ENCODE results near the gene TSPEAR.

TSPEAR gene

GRCh38 chr21:44752671-44753235, 41.4 kb upstream of the TSPEAR start:
- H3K36me3 ChIP-seq (ENCODE audit: control insufficient read depth in 2 of 2, insufficient read depth in 2 of 2, low read length in 2 of 2) = no peaks in the 10 kb centered on the region
- H3K4me1 ChIP-seq (ENCODE audit: control insufficient read depth, insufficient read depth, low read length) = no peaks in the 10 kb centered on the region
- no peak overlapping the region for H3K9ac ChIP-seq (ENCODE audit: low read length in 2 of 2)
- no peak overlapping the region for H3K4me3 ChIP-seq (ENCODE audit: low read length in 2 of 2)
- peaks cover 0 to 2% of the 10 kb centered on the region in 2 donors for H3K9me3 ChIP-seq (ENCODE audit: control insufficient read depth in 2 of 2, low read length in 2 of 2)
- no peak overlapping the region for H3K27ac ChIP-seq (ENCODE audit: low read length)
- H3K27me3 ChIP-seq (ENCODE audit: control insufficient read depth in 1 of 2, insufficient read depth in 2 of 2, low read length in 2 of 2) = peaks cover 9 to 16% of the 10 kb centered on the region in 2 donors

GRCh38 chr21:44751799-44752636, 40.6 kb upstream of the TSPEAR start:
- H3K4me1 ChIP-seq (ENCODE audit: control insufficient read depth, insufficient read depth, low read length) = no peaks in the 10 kb centered on the region
- H3K9ac ChIP-seq (ENCODE audit: low read length in 2 of 2) = no peak overlapping the region
- no peaks in the 10 kb centered on the region for H3K36me3 ChIP-seq (ENCODE audit: control insufficient read depth in 2 of 2, insufficient read depth in 2 of 2, low read length in 2 of 2)
- H3K27me3 ChIP-seq (ENCODE audit: control insufficient read depth in 1 of 2, insufficient read depth in 2 of 2, low read length in 2 of 2) = peaks cover 9 to 16% of the 10 kb centered on the region in 2 donors
- H3K4me3 ChIP-seq (ENCODE audit: low read length in 2 of 2) = no peak overlapping the region
- H3K9me3 ChIP-seq (ENCODE audit: control insufficient read depth in 2 of 2, low read length in 2 of 2) = no peaks in the 10 kb centered on the region
- no peak overlapping the region for H3K27ac ChIP-seq (ENCODE audit: low read length)

GRCh38 chr21:44751186-44751798, 39.9 kb upstream of the TSPEAR start:
- H3K27ac ChIP-seq (ENCODE audit: low read length) = no peak overlapping the region
- H3K9ac ChIP-seq (ENCODE audit: low read length in 2 of 2) = no peak overlapping the region
- no peaks in the 10 kb centered on the region for H3K4me1 ChIP-seq (ENCODE audit: control insufficient read depth, insufficient read depth, low read length)
- peaks cover 9 to 16% of the 10 kb centered on the region in 2 donors for H3K27me3 ChIP-seq (ENCODE audit: control insufficient read depth in 1 of 2, insufficient read depth in 2 of 2, low read length in 2 of 2)
- H3K4me3 ChIP-seq (ENCODE audit: low read length in 2 of 2) = no peak overlapping the region
- H3K36me3 ChIP-seq (ENCODE audit: control insufficient read depth in 2 of 2, insufficient read depth in 2 of 2, low read length in 2 of 2) = no peaks in the 10 kb centered on the region
- no peaks in the 10 kb centered on the region for H3K9me3 ChIP-seq (ENCODE audit: control insufficient read depth in 2 of 2, low read length in 2 of 2)

- Histone ChIP-seq H3K9me3 (ENCODE audit: control insufficient read depth in 2 of 2, low read length in 2 of 2) (no peaks in the 10 kb centered on the region), H3K36me3 (ENCODE audit: control insufficient read depth in 2 of 2, insufficient read depth in 2 of 2, low read length in 2 of 2) (no peaks in the 10 kb centered on the region), H3K9ac (ENCODE audit: low read length in 2 of 2) (no peak overlapping the region), H3K27me3 (ENCODE audit: control insufficient read depth in 1 of 2, insufficient read depth in 2 of 2, low read length in 2 of 2) (peaks cover 9 to 16% of the 10 kb centered on the region in 2 donors), H3K27ac (ENCODE audit: low read length) (no peak overlapping the region), H3K4me1 (ENCODE audit: control insufficient read depth, insufficient read depth, low read length) (no peaks in the 10 kb centered on the region), H3K4me3 (ENCODE audit: low read length in 2 of 2) (no peak overlapping the region)
These were observed 39.3 kb upstream of the TSPEAR start for GRCh38 chr21:44750675-44751025.

- peaks cover 9 to 16% of the 10 kb centered on the region in 2 donors for H3K27me3 ChIP-seq (ENCODE audit: control insufficient read depth in 1 of 2, insufficient read depth in 2 of 2, low read length in 2 of 2)
- no peaks in the 10 kb centered on the region for H3K4me1 ChIP-seq (ENCODE audit: control insufficient read depth, insufficient read depth, low read length)
- no peak overlapping the region for H3K9ac ChIP-seq (ENCODE audit: low read length in 2 of 2)
- H3K9me3 ChIP-seq (ENCODE audit: control insufficient read depth in 2 of 2, low read length in 2 of 2) = no peaks in the 10 kb centered on the region
- no peak overlapping the region for H3K4me3 ChIP-seq (ENCODE audit: low read length in 2 of 2)
- no peaks in the 10 kb centered on the region for H3K36me3 ChIP-seq (ENCODE audit: control insufficient read depth in 2 of 2, insufficient read depth in 2 of 2, low read length in 2 of 2)
- H3K27ac ChIP-seq (ENCODE audit: low read length) = no peak overlapping the region
These were observed 38.6 kb upstream of the TSPEAR start for GRCh38 chr21:44749759-44750674.

- H3K9me3 ChIP-seq (ENCODE audit: control insufficient read depth in 2 of 2, low read length in 2 of 2) = no peaks in the 10 kb centered on the region
- no peaks in the 10 kb centered on the region for H3K4me1 ChIP-seq (ENCODE audit: control insufficient read depth, insufficient read depth, low read length)
- H3K4me3 ChIP-seq (ENCODE audit: low read length in 2 of 2) = no peak overlapping the region
- H3K27me3 ChIP-seq (ENCODE audit: control insufficient read depth in 1 of 2, insufficient read depth in 2 of 2, low read length in 2 of 2) = peaks cover 9 to 16% of the 10 kb centered on the region in 2 donors
- H3K9ac ChIP-seq (ENCODE audit: low read length in 2 of 2) = no peak overlapping the region
- no peak overlapping the region for H3K27ac ChIP-seq (ENCODE audit: low read length)
- H3K36me3 ChIP-seq (ENCODE audit: control insufficient read depth in 2 of 2, insufficient read depth in 2 of 2, low read length in 2 of 2) = no peaks in the 10 kb centered on the region
These were observed 37.9 kb upstream of the TSPEAR start for GRCh38 chr21:44749116-44749758.

GRCh38 chr21:44748621-44749020, 37.2 kb upstream of the TSPEAR start:
- H3K9me3 ChIP-seq (ENCODE audit: control insufficient read depth in 2 of 2, low read length in 2 of 2) = no peaks in the 10 kb centered on the region
- H3K27ac ChIP-seq (ENCODE audit: low read length) = no peak overlapping the region
- H3K27me3 ChIP-seq (ENCODE audit: control insufficient read depth in 1 of 2, insufficient read depth in 2 of 2, low read length in 2 of 2) = peaks cover 9 to 16% of the 10 kb centered on the region in 2 donors
- no peaks in the 10 kb centered on the region for H3K36me3 ChIP-seq (ENCODE audit: control insufficient read depth in 2 of 2, insufficient read depth in 2 of 2, low read length in 2 of 2)
- no peaks in the 10 kb centered on the region for H3K4me1 ChIP-seq (ENCODE audit: control insufficient read depth, insufficient read depth, low read length)
- no peak overlapping the region for H3K4me3 ChIP-seq (ENCODE audit: low read length in 2 of 2)
- H3K9ac ChIP-seq (ENCODE audit: low read length in 2 of 2) = no peak overlapping the region

GRCh38 chr21:44742418-44743153, 31.2 kb upstream of the TSPEAR start:
- Histone ChIP-seq H3K9ac (ENCODE audit: low read length in 2 of 2) (no peak overlapping the region), H3K4me3 (ENCODE audit: low read length in 2 of 2) (no peak overlapping the region), H3K36me3 (ENCODE audit: control insufficient read depth in 2 of 2, insufficient read depth in 2 of 2, low read length in 2 of 2) (no peaks in the 10 kb centered on the region)

GRCh38 chr21:44741921-44742320, 30.5 kb upstream of the TSPEAR start:
- Histone ChIP-seq H3K27ac (ENCODE audit: low read length) (no peak overlapping the region), H3K27me3 (ENCODE audit: control insufficient read depth in 1 of 2, insufficient read depth in 2 of 2, low read length in 2 of 2) (no peaks in the 10 kb centered on the region), H3K9me3 (ENCODE audit: control insufficient read depth in 2 of 2, low read length in 2 of 2) (peaks cover 17 to 25% of the 10 kb centered on the region in 2 donors), H3K36me3 (ENCODE audit: control insufficient read depth in 2 of 2, insufficient read depth in 2 of 2, low read length in 2 of 2) (no peaks in the 10 kb centered on the region), H3K4me3 (ENCODE audit: low read length in 2 of 2) (no peak overlapping the region), H3K9ac (ENCODE audit: low read length in 2 of 2) (no peak overlapping the region), H3K4me1 (ENCODE audit: control insufficient read depth, insufficient read depth, low read length) (no peaks in the 10 kb centered on the region)

More at GRCh38 chr21:44742418-44743153, 31.2 kb upstream of the TSPEAR start:
- Histone ChIP-seq H3K9me3 (ENCODE audit: control insufficient read depth in 2 of 2, low read length in 2 of 2) (peaks cover 13 to 20% of the 10 kb centered on the region in 2 donors), H3K27me3 (ENCODE audit: control insufficient read depth in 1 of 2, insufficient read depth in 2 of 2, low read length in 2 of 2) (no peaks in the 10 kb centered on the region), H3K27ac (ENCODE audit: low read length) (no peak overlapping the region), H3K4me1 (ENCODE audit: control insufficient read depth, insufficient read depth, low read length) (no peaks in the 10 kb centered on the region)

Measured in stomach smooth muscle (tissue), 2 donors.